HepG2 (cell line): ENCODE results near the gene UBE2I. TPM values are rescaled to one million over a fixed set of nuclear protein-coding genes. Genes with fewer than 3 reads are reported as not detected.
A peak's percentile ranks its signal among the peaks of the same experiment; 100 is the strongest.

Experiments
- ATAC-seq: fragments of 200-7000 bp; cut with Tn5 transposase; 3 replicates; pipeline ENCODE4 v1.9.1; 2020; ENCODE audit warnings: mild to moderate bottlenecking, moderate library complexity
- BruUV-seq: library from RNA; stranded (reverse); fragments of 400-500 nt; replicated peaks from 2 replicates; lab custom pipeline; 2021; lab: Mats Ljungman, UMichigan
- CTCF ChIA-PET: fragments of 300-600 bp; formaldehyde crosslinking; extraction: SDS; loops from one replicate; lab custom pipeline; 2021; ENCODE audit warnings: low total read pairs, inconsistent platforms, low intra/inter-chr PET ratio; lab: Yijun Ruan, JAX
- POLR2A ChIA-PET: fragments of 350-600 bp; sonication (Branson Sonifier 250); formaldehyde crosslinking; loops from one replicate; lab custom pipeline; 2020; ENCODE audit warnings: antibody characterized with exemption, inconsistent platforms; lab: Yijun Ruan, JAX
- DNase-seq: peaks from one replicate; pipeline ENCODE4 v3.0.0-alpha.2; 2015; ENCODE audit warnings: low spot score
- FAIRE-seq: peaks from 3 replicates; lab custom pipeline; 2011; peaks lifted over from hg19 to GRCh38; lab: Jason Lieb, UNC
- H2AFZ ChIP-seq: one replicate; pipeline ENCODE4 v1.6.1; 2011; ENCODE audit warnings: low read length, inconsistent platforms
- H3K27ac ChIP-seq: fragments of 300-600 bp; 3 replicates; pipeline ENCODE4 v1.8.0; 2011; ENCODE audit warnings: mixed run types, mild to moderate bottlenecking, mixed read lengths, low read length, inconsistent platforms; ENCODE audit not compliant: insufficient read depth; ENCODE audit errors: extremely low read length
- H3K27me3 ChIP-seq, 2 experiments: fragments of 200-600 bp in 1 of 2; 2 replicates in 1 of 2; 3 replicates in 1 of 2; pipeline versions ENCODE4 v1.6.0 to v1.8.0; 2011; ENCODE audit warnings: low read length in 2 of 2, mild to moderate bottlenecking in 2 of 2, moderate library complexity in 2 of 2, inconsistent platforms in 1 of 2; ENCODE audit not compliant: insufficient read depth in 2 of 2, control insufficient read depth in 1 of 2
- H3K36me3 ChIP-seq, 2 experiments: fragments of 200-600 bp in 1 of 2; replicated peaks in 1 of 2; 2 replicates in 1 of 2; 3 replicates in 1 of 2; pipeline versions ENCODE4 v1.5.1 to v1.8.0; 2011; ENCODE audit warnings: low read length in 2 of 2, inconsistent platforms in 1 of 2; ENCODE audit not compliant: insufficient read depth in 2 of 2, control insufficient read depth in 1 of 2
- H3K4me1 ChIP-seq: 2 replicates; pipeline ENCODE4 v1.5.1; 2012; ENCODE audit warnings: low read length, inconsistent platforms; ENCODE audit not compliant: insufficient read depth
- H3K4me2 ChIP-seq: 2 replicates; pipeline ENCODE4 v1.6.0; 2011; ENCODE audit warnings: low read depth, low read length, inconsistent platforms
- H3K4me3 ChIP-seq, 3 experiments: fragments of 200-600 bp in 1 of 3; sonication (generic), shearing (Covaris generic) in 1 of 3; replicated peaks in 1 of 3; 2 replicates each; pipeline ENCODE4 v1.5.1; 2011 to 2016; ENCODE audit warnings: low read length in 3 of 3, inconsistent platforms in 2 of 3, low read depth in 2 of 3, mild to moderate bottlenecking in 2 of 3, control low read depth in 1 of 3, mixed read lengths in 1 of 3; ENCODE audit not compliant: insufficient read depth in 1 of 3
- H3K79me2 ChIP-seq: one replicate; pipeline ENCODE4 v1.6.1; 2011; ENCODE audit warnings: low read length, inconsistent platforms; ENCODE audit not compliant: insufficient read depth
- H3K9ac ChIP-seq: 2 replicates; pipeline ENCODE4 v1.6.0; 2011; ENCODE audit warnings: mild to moderate bottlenecking, low read depth, low read length, inconsistent platforms; ENCODE audit not compliant: insufficient read depth
- H3K9me3 ChIP-seq: 2 replicates; pipeline ENCODE4 v1.5.1; 2012; ENCODE audit warnings: mild to moderate bottlenecking, low read length
- H4K20me1 ChIP-seq: 2 replicates; pipeline ENCODE4 v1.6.0; 2011; ENCODE audit warnings: inconsistent platforms, mild to moderate bottlenecking, low read length, moderate library complexity; ENCODE audit not compliant: insufficient read depth
- AGO2 ChIP-seq: fragments of 200-400 bp; formaldehyde crosslinking; optimal IDR thresholded peaks from 2 replicates; pipeline ENCODE3; 2017; ENCODE audit warnings: mild to moderate bottlenecking, low read depth, low read length, moderate library complexity
- EHMT2 ChIP-seq: fragments of 200-600 bp; sonication (generic); IDR thresholded peaks from 2 replicates; pipeline ENCODE4 v1.7.0; 2017; ENCODE audit warnings: antibody characterized with exemption, low read depth, low read length, borderline replicate concordance
- HMG20B ChIP-seq: conservative IDR thresholded peaks from 2 replicates; pipeline ENCODE4 v1.6.1; 2016; ENCODE audit warnings: missing genetic modification reagents, missing compliant biosample characterization
- RBFOX2 ChIP-seq: fragments of 200-400 bp; formaldehyde crosslinking; IDR thresholded peaks from 2 replicates; pipeline ENCODE4 v1.6.1; 2017; ENCODE audit warnings: low read depth, mild to moderate bottlenecking, low read length
- ZMYM4 ChIP-seq: sonication (generic); formaldehyde crosslinking; IDR thresholded peaks from 2 replicates; pipeline ENCODE4 v1.8.1; 2023; ENCODE audit warnings: mild to moderate bottlenecking, missing genetic modification reagents
- ZNF615 ChIP-seq: sonication (generic); formaldehyde crosslinking; IDR thresholded peaks from 2 replicates; pipeline ENCODE4 v1.5.0; 2020; ENCODE audit warnings: mild to moderate bottlenecking, missing genetic modification reagents, borderline replicate concordance
- WGBS: methylation state at CpG from one replicate; pipeline ENCODE4 v1.1.6; 2017; ENCODE audit warnings: low lambda C conversion rate; 5-methylcytosine and 5-hydroxymethylcytosine counted together
- in situ Hi-C: cut with HindIII; loops from 2 replicates; pipeline ENCODE4 v1.10.0; 2017; ENCODE audit warnings: low pct_unique_long_range_greater_than_20kb; ENCODE audit not compliant: extremely low pct_ligation_motif_present
- intact Hi-C: fragments of 100-400 bp; cut with micrococcal nuclease; formaldehyde crosslinking; loops from one replicate; pipeline ENCODE4 v1.10.0; 2022; ENCODE audit not compliant: unreplicated experiment
- polyA plus RNA-seq, 8 experiments: library from polyadenylated mRNA; depleted of rRNA in 3 of 8; stranded (reverse) in 7 of 8; unstranded in 1 of 8; fragments of >200 nt; fragmentation: Illumina TruSeq in 4 of 8; extraction: Trizol in 4 of 8; gene quantifications; 2 replicates each; pipeline versions ENCODE4 v1.2.1 to v1.2.3, GENCODE V29; 2011 to 2016; ENCODE audit warnings: low read depth in 4 of 8, missing spikeins in 1 of 8, mixed read lengths in 1 of 8; ENCODE audit not compliant: insufficient read depth in 1 of 8
- total RNA-seq, 5 experiments: library from RNA; depleted of rRNA; stranded (reverse); fragments of >200 nt; fragmentation: Illumina TruSeq; extraction: Trizol; gene quantifications; 2 replicates each; pipeline ENCODE4 v1.2.3, GENCODE V29; 2016; ENCODE audit warnings: low read depth in 1 of 5

UBE2I gene
- total and polyA plus RNA-seq, 2 of the 13 experiments (the other 11 are each of a cell fraction or from before 2014, with no cell fraction given) = 75.8 to 98.9 TPM

- no peak for TF ChIP-seq EHMT2
These were observed 5.1 kb downstream of the UBE2I start (continued) for GRCh38 chr16:1314399-1315068.

- 96% methylated on average over 37 of the region's 46 CpGs for WGBS
- Histone ChIP-seq H4K20me1 (peaks cover 51% of the 10 kb centered on the region), H3K36me3 (peaks cover 49 to 82% of the 10 kb centered on the region in 2 experiments; a peak in 4 of 5 replicates), H3K9me3 (no peaks in the 10 kb centered on the region), H3K79me2 (peaks cover 59% of the 10 kb centered on the region), H3K27me3 (no peaks in the 10 kb centered on the region; a peak in 2 of 5 replicates), H3K9ac (no peak overlapping the region), H2AFZ (no peak overlapping the region), H3K4me1 (peaks cover 20% of the 10 kb centered on the region), H3K4me3 (no peak overlapping the region), H3K27ac (no peak overlapping the region), H3K4me2 (no peak overlapping the region)
- no TSS peak for BruUV-seq
- intact Hi-C loops (no loop called here), in situ Hi-C loops (no loop called here)
- FAIRE-seq (no peak), DNase-seq (no peak), ATAC-seq (no peak)
- TF ChIP-seq ZNF615 (CRISPR knock-in tag) (no peak), RBFOX2 (peak; percentile 58)
- ChIA-PET CTCF (no interaction called here), POLR2A (interaction anchor here (0.9 kb wide), 1 partner anchor 11 kb away, joined by 3 read pairs; no protein-coding TSS in a partner anchor)
These were observed 5.9 kb downstream of the UBE2I start for GRCh38 chr16:1315081-1316032.

DNA sequence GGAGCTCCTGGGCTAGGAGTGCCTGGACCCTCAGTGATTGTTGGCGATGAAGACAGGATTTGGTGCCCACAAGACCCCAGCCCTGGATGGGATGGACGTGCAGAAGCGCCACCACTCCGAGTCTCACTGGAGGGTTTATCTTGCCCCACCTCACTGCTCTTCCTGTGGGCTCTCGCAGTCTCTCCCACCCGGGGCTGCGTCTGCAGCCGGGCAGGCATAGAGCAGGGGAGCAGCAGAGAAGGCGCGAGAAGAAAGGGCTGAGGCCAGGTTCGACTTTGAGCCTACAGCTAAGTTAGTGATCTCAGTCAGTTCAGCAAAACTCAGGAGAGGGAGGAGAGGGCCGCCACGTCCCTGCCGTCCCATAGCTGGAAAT, 6.6 kb downstream of the UBE2I start:
- peaks cover 20% of the 10 kb centered on the region for H3K4me1 ChIP-seq
- intact Hi-C loops = no loop called here
- in situ Hi-C loops = no loop called here
- H3K9me3 ChIP-seq = no peaks in the 10 kb centered on the region
- H3K79me2 ChIP-seq = peaks cover 52% of the 10 kb centered on the region
- H3K27me3 ChIP-seq = no peaks in the 10 kb centered on the region; a peak in 1 of 5 replicates
- POLR2A ChIA-PET = interaction anchor here (0.9 kb wide), 1 partner anchor 10 kb away, joined by 3 read pairs; no protein-coding TSS in a partner anchor
- BruUV-seq = no TSS peak
- 93% methylated on average over 10 of the region's 14 CpGs for WGBS
- no peak for FAIRE-seq
- no peak overlapping the region for H3K4me3 ChIP-seq
- H4K20me1 ChIP-seq = peaks cover 44% of the 10 kb centered on the region
- no peak overlapping the region for H3K27ac ChIP-seq
- no peak for ATAC-seq
- no peak overlapping the region for H3K4me2 ChIP-seq
- no peak overlapping the region for H3K9ac ChIP-seq
- no peak for DNase-seq
- CTCF ChIA-PET = no interaction called here
- TF ChIP-seq AGO2 (peak; percentile 47), HMG20B (CRISPR knock-in tag) (no peak), ZMYM4 (no peak)
- H2AFZ ChIP-seq = no peak overlapping the region
- H3K36me3 ChIP-seq = peaks cover 55 to 88% of the 10 kb centered on the region in 2 experiments; a peak in 4 of 5 replicates
